AG20443 (cell line): ENCODE measurements around the gene KCNH5.
"Not testable (repeated sequence)": the region's sequence is repeated elsewhere in the genome, so short reads cannot be mapped to it uniquely, and the experiment has no call there.

Experiments used
- DNase-seq: peaks from one replicate; pipeline ENCODE4 v3.0.0; 2012; ENCODE audit warnings: low spot score, mixed read lengths

Gene KCNH5

DNA sequence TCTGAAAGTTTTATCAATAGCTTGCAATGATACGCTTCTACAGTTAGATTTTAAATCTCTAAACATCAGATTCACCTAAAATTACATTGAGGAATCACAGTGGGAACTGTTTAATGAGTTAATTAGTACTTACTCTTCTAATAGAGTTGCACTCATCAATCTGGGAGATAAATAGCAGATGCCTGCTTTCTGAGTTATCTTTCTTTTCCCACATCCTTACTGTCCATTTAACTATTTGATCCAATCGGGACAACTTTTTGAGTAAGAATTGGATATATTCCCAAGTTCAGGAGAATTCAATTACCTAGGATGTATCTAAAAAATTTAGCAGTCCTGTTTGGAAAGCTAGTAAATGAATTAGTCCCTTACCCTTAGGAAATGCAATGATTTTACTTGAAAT lies 162.3 kb downstream of the KCNH5 start:
- DNase-seq = no peak

- no peak for DNase-seq
These were observed 178.9 kb downstream of the KCNH5 start for GRCh38 chr14:62866376-62866775.

- no peak for DNase-seq
These were observed 180.7 kb downstream of the KCNH5 start for GRCh38 chr14:62864588-62864987.

DNA sequence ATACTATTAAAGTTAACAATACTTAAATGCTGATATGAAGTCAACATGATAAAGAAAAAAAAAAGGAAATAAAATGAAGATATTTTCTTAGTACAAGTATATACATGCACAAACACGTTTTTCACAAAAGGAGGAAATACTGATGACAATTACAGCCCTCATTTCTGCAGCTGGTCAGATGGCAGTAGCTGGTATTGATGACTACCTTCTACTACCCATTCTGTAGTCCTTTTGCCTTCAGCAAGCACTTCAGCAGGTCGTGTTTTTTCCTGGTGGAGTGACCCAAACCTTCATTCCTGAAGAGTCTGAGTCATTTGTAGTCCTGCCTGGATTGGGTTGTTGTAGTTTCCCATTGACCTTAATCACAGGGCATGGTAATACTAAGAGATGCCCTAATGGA lies 187.2 kb downstream of the KCNH5 start:
- not testable (repeated sequence) for DNase-seq

DNA sequence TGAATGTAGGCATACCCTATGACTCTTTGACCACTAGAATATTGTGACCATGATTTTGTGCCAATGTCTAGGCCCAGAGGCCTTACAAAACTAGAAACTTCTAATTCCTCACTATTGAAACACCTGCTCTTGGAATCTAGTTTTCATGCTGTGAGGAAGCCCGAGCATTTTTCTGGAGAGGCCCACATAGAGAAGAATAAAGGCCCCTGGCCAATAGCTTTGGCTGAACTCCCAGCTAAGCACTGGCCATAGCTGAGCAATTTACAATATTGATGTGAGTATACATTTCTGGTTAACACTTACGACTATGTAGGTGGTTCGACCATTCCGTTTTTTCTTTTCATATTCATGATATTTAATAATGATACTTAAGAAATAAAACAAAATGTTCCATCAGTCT lies 190.3 kb downstream of the KCNH5 start:
- DNase-seq = no peak

- no peak for DNase-seq
These were observed 198.1 kb downstream of the KCNH5 start for GRCh38 chr14:62847168-62847567.

DNA sequence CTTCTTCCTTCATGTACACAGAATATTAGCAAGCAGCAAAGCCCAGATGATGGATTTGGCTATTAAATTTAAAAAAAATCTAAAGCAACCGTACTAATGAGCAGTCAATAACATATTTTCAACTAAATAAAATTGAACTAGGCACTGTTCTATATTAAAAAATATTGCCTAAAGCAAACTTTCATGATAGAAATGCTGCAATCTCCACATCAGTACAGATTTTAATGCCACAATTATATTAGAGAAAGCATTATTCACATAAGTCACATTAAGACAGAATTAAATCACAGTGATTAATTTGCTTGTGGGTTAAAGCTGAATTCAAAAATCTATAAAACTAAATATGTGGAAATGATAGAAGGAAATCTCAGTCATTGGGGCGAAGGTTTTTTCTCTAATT lies 200.7 kb downstream of the KCNH5 start:
- DNase-seq = no peak

DNA sequence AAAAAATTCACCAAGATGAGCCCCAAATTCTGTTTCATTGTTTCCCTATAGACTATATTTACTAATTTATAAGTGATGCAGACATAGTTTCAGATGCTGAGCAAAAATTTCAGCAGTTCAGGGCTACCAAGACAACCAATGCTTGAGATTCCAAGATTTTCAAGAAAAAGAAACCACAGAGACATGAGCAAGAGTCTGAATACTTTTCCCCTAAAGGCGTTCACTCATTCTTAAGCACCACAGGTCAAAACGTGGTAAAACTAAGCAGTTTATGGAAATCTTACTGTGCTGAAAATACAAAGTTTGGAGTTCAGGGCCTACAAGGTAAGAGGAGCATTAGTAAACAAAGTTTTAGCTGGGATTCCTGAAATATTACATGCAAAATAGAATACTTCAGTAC lies 221.2 kb downstream of the KCNH5 start:
- no peak for DNase-seq

- no peak for DNase-seq
These were observed 225.3 kb downstream of the KCNH5 start for GRCh38 chr14:62819931-62820330.

- DNase-seq = no peak
These were observed 237.6 kb downstream of the KCNH5 start for GRCh38 chr14:62807636-62808035.

DNA sequence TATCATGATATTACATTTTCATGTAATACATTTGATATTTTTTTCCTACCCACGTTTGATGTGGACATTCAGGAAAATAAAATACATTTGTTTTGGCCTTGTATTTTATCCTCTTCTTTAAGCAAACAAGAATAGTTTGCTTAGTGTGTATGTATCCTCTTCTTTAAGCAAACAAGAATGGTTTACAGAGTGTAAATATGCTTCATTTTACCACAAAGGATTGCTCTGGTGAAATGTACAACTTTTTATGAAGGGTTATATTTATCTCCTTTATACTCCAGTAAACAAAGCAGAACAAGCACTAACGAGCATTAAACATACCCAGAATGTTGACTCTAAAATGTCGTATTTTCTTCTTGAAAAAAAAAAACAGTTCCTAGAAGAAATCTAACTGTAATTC lies 244.7 kb downstream of the KCNH5 start:
- DNase-seq = no peak

DNA sequence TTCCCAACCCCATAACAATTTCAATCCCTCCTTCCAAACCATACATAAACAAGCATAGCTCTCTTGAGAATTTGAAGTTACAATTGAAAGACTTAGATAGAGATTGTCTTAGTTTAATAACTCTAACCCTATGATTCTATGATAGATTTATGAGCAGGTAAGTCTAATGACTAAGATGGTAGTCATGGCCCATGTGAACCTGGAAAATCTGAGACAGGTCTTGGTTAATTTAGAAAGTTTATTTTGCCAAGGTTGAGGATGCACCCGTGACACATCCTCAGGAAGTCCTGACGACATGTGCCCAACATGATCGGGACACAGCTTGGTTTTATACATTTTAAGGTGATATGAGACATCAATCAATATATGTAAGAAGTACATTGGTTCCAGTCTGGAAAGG lies 248.8 kb downstream of the KCNH5 start:
- no peak for DNase-seq

GRCh38 chr14:62792578-62792977 lies 252.7 kb downstream of the KCNH5 start:
- DNase-seq = no peak

DNA sequence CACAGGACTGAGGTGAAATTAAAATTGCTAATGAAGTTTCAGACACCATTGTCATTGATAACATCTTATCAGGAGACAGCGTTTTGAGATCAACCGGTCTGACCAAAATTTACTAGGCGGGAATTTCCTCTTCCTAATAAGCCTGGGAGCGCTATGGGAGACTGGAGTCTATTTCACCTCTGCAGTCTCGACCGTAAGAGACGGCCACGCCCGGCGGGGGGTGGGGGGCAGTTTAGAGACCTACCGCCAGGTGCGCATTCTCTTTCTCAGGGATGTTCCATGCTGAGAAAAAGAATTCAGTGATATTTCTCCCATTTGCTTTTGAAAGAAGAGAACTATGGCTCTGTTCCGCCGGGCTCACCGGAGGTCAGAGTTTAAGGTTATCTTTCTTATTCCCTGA lies 263.9 kb downstream of the KCNH5 start:
- not testable (repeated sequence) for DNase-seq

DNA sequence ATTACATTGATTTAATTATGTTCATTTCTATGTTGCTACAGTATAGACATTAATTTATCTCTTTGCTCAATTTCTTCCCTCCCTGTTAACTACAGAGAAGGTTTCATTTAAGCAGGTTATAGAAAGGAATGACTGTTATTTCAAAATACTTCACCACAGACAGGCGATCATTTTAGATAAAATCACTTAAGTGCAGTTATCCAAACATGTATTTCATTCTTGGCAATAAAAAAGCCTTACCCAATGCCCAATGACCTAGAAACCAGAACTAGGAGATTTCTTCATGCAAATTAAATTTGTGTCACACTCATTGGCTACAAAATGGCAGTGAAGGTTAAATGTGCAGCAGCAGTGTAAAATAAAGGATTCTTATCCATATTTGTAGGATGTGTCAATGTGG lies 266.4 kb downstream of the KCNH5 start:
- no peak for DNase-seq

DNA sequence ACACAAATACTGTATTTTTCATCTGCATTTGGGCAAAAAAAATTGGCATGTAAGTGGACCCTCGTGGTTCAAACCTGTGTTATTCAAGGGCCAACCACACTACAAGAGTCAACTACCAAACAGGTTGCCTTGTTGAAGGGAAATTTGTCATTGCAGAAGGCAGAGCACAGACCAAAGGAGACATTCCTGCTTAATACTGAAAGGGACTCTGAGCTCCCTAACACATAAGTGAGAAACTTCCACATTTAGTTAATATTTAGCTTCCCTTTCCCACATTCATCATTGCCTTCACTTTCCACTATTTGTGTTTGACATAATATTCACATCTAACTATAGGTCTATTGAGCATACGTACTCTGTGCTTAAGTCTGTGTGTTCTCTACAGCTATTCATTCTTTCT lies 266.9 kb downstream of the KCNH5 start:
- no peak for DNase-seq

DNA sequence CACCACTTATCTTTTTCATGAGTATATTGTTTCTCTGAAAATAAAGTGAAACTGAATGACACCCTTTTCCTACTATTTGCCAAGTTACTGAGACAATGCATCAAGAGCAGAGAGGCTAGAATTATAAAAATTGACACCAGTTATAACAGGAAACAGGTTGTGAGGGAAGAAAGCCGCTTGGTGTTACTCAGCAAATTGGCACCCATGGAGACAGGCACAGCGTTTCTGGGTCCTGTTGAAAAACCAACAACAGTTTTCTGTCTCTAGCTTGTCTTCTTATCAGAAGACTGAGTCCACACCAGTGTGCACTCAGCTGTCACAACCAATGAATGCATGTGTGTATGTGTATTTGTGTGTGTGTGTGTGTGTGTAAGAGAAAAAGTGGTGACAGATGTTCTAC lies 267.7 kb downstream of the KCNH5 start:
- no peak for DNase-seq

DNA sequence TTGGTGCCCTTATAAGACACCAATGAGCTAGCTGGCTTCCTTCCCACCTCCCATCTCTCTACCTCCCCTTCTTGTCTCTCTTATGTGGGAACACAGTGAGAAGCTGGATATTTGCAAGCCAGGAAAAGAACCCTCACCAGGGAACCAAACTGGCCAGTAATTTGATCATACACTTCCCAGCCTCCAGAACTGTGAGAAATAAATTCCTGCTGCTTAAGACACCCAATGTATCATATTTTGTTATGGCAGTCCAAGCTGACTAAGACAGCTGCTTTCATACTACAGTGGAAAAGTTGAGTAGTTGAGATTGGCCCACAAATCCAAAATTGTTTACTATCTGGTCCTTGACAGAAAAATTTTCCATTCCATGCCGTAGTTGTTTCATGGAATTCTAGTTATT lies 269.0 kb downstream of the KCNH5 start:
- DNase-seq = no peak

DNA sequence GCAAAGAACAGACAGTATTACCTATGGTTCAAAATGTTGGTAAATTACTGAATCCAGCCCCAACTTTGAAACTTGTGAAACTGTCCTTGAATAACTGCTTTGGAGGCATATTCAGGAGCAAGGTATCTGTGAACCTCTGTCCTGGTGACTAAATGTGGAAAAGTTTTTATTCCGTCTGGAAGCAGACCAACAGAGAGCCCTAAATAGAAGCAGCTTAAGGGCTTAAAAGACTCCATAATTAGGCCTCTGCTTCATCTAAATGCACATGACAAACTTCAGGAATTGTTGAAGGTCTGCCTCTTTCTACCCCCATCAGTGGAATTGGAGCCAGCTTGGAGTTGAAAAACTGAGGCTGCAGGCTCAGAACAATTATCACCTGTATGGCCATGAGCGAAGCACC lies 276.5 kb downstream of the KCNH5 start:
- no peak for DNase-seq

GRCh38 chr14:62763951-62764350 lies 281.3 kb downstream of the KCNH5 start:
- DNase-seq = no peak

DNA sequence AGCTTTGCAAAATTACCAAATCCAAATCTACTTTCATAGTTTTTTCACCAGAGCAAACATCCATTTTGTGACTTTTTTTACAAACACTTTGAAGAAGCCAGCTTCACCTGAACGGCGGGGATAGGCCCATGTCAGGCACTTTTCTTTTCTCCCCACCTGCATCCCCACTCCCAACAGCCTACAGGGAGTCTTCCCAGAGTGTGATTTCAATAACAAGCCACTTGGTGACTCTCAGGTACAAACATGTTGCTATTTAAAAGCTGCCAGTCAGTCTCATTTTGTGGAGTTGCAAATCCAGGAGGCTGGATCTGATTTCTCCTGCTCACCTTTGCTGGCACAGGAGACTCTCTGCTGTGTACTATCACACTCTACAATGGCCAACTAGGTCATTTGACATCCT lies 285.5 kb downstream of the KCNH5 start:
- no peak for DNase-seq

- not testable (repeated sequence) for DNase-seq
These were observed 298.4 kb downstream of the KCNH5 start for GRCh38 chr14:62746881-62747280.

DNA sequence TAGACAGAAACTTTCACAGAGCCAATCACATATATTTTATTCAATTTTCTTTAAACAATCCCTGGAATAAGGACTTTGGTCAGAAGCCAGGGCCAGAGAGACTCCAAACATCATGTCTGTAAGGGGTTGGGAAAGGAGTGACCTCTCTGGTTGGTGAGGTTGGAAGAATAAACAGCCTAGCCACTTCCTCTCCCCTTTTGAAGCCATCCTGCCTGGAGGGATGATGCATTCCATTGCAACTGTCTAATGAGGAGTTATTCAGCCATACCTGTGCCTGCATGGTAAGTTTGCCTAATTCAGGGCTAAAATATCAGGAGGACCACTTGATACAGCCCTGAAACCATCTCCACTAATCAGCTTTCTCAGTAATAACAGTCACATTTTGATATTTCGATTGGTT lies 299.8 kb downstream of the KCNH5 start:
- DNase-seq = no peak

DNA sequence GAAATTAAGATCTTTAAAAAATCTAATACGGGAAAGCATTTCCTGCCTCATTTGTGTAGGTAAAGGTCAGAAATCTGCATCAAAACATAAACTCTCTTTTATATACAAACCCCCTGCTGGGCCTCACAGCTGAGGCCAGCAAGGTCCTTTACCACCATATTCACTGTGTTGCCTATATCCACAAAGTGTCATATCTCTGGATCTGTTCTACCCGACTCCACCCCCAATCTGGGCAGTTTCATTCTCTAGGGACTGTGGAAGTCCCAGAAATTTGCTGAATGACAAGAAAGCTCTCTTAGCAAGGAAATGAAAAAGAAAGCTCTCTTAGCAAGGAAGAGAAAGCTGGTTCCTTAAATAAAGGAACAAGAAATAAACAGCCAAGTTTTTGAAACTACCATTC lies 301.7 kb downstream of the KCNH5 start:
- no peak for DNase-seq

GRCh38 chr14:62743118-62743517 lies 302.1 kb downstream of the KCNH5 start:
- no peak for DNase-seq
